ENCODE data around the gene ZNF281.

The ZNF281 gene, protein sequence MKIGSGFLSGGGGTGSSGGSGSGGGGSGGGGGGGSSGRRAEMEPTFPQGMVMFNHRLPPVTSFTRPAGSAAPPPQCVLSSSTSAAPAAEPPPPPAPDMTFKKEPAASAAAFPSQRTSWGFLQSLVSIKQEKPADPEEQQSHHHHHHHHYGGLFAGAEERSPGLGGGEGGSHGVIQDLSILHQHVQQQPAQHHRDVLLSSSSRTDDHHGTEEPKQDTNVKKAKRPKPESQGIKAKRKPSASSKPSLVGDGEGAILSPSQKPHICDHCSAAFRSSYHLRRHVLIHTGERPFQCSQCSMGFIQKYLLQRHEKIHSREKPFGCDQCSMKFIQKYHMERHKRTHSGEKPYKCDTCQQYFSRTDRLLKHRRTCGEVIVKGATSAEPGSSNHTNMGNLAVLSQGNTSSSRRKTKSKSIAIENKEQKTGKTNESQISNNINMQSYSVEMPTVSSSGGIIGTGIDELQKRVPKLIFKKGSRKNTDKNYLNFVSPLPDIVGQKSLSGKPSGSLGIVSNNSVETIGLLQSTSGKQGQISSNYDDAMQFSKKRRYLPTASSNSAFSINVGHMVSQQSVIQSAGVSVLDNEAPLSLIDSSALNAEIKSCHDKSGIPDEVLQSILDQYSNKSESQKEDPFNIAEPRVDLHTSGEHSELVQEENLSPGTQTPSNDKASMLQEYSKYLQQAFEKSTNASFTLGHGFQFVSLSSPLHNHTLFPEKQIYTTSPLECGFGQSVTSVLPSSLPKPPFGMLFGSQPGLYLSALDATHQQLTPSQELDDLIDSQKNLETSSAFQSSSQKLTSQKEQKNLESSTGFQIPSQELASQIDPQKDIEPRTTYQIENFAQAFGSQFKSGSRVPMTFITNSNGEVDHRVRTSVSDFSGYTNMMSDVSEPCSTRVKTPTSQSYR

GRCh38 chr1:200409761-200410565 is at the start of gene ZNF281:
TSS of gene ZNF281 (minus strand) at chr1:200410036. CDS start at chr1:200409705, 331 bp downstream.
- FAIRE-seq, result no peak

DNA sequence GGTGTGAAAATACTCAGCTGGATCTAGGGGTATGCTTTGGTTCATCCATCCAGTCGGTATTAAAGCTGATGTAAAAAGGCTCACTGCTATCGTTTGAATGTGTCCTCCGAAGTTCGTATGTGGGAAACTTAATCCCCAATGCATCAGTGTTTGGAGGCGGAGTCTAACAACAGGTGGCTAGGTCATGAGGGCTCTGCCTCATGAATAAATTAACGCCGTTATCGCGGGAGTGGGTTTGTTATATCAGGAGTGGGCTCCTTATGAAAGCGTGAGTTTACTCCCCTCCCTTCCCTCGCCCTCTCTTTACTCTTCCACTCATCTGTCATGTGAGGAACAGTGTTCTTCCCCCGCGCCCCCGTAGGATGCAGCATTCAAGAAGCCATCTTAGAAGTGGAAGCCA is 48.9 kb upstream of the ZNF281 start:
- no peak for FAIRE-seq

DNA sequence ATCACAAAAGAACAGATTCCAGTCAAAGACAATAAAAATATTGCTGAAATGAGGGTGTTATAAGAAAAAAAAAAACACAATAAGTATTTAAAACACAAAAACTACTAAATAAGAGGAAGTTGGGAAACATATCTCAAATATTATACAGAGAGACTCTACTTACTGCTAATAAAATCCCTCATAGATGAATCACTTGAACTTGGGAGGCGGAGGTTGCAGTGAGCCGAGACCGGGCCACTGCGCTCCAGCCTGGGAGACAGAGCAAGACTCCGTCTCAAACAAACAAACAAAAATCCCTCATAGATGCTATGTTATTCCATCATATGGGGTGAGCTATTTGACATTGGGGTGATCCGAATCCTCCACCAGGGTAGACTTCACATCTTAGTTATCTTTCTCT is 48.0 kb upstream of the ZNF281 start:
- FAIRE-seq, result no peak

GRCh38 chr1:200454425-200454824 is 44.6 kb upstream of the ZNF281 start:
- no peak for FAIRE-seq

- no peak for FAIRE-seq
Measured at GRCh38 chr1:200453553-200453905, 43.7 kb upstream of the ZNF281 start.

DNA sequence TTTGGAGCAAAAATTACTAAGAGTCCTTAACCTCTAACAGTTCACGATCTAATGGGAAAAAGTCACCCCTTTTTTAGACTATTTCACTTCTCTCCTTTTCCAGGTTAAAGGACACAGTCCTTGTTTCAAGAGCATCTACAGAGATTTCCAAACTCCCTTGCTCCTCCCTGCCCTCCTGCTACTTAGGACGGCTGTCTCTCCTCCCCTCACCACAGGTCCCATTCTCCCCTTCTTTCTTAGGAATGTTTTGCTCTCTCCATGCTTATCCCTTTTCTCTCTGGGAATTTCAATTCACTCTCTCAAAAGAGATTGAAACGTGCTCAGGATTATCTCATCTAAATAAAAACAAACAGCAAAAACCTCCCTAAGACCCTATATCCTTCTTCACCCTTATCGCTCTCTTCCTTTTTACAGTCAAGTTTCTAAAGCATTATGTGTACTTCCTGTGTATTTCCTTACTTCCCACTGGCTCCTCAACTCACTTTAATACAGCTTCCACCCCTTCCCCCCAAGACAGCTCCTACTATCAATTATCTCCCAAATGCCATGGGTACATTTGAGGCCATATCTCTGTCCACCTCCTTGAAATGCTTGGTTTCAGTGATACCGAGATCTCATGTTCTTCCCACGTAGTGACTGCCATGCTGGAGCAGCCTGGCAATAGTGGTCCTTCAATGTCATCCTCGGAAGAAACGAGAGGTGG is 43.2 kb upstream of the ZNF281 start:
- no peak for FAIRE-seq

- FAIRE-seq, result no peak
Measured at GRCh38 chr1:200448034-200448762, 38.4 kb upstream of the ZNF281 start.

GRCh38 chr1:200445213-200445612 is 35.4 kb upstream of the ZNF281 start:
- FAIRE-seq, result no peak

DNA sequence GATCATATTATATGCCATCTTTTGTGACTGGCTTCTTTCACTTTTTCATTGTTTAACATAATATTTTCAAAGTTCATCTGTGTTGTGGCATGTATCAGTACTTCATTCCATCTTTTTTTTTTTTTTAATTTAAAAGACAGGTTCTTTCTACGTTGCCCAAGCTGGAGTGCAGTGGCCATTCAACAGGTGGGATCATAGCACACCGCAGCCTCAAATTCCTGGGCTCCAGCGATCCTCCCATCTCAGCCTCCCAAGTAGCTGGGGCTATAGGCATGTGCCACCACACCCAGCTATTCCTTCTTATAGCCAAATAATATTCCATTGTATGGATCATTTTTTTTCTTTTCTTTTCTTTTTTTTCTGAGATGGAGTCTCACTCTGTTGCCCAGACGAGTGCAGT is 34.6 kb upstream of the ZNF281 start:
- FAIRE-seq, result no peak

GRCh38 chr1:200443860-200444259 is 34.0 kb upstream of the ZNF281 start:
- no peak for FAIRE-seq

- FAIRE-seq, result no peak
Measured at GRCh38 chr1:200442537-200443156, 32.8 kb upstream of the ZNF281 start.

DNA sequence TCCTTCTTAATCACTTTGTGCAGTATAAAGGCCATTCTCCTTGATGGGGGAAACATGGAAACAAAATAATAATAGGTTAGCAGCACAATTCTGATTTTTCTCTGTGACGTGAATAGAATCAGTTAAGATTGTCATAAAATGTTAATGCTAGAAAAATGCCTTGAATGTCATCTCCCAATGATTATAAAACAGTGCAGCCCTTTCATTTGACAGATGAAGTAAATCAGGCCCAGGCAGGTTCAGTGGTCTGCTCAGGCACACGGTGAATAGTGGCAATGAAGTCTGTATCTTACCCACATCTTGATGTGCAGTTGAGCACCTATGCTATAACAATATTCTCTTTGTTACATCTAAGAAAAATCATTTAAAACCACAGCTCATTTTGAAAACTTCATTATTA is 32.2 kb upstream of the ZNF281 start:
- FAIRE-seq, result no peak

- no peak for FAIRE-seq
Measured at GRCh38 chr1:200438911-200439310, 29.1 kb upstream of the ZNF281 start.

- FAIRE-seq, result peak; percentile 65
Measured at GRCh38 chr1:200438413-200438812, 28.6 kb upstream of the ZNF281 start.

DNA sequence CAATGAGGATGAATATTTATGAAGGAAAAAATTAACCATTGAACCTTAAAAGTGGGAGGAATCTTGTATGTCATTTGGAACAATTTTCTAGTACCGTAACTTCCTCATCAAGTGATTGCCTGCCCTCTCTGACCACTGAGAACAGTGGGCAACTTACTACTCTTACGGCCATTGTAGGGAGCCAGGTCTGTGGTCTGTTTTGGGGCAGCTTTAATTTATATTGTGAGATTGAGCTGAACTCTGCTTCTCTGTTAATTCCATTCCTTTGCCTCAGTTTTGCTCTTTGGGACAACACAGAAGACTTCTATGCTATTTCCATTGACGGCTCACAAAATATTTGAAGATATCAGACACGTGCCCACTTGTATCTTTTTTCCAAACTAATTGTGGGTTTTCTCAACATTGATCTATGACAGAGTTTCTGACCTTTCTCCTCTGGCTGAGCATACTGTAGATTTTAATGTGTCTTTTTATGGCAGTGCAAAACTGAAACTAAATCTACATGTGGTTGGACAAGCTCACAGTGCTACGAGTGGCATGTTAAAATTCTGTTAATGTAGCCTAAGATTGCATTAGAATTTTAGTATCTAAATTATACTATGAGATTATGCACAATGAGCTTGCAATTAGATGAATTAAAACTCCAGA is 27.8 kb upstream of the ZNF281 start:
- FAIRE-seq, result peak; percentile 81

DNA sequence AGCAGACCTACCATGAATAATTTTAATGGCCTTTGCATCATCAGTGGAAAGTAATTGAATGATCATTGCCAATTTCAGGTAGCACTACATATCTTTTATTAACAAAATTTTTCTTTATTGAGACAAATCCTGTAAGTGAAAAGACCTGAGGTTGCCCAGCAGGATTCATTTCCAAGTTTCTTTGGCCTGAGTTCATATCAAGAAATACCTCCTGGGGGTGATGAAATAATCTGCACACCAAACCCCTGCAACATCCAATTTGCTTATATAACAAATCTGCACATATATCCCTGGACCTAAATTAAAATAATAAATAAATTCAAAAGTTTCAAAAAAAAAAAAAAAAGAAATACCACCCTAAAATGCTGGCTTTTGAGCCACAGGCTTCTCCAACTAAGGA is 27.3 kb upstream of the ZNF281 start:
- no peak for FAIRE-seq

DNA sequence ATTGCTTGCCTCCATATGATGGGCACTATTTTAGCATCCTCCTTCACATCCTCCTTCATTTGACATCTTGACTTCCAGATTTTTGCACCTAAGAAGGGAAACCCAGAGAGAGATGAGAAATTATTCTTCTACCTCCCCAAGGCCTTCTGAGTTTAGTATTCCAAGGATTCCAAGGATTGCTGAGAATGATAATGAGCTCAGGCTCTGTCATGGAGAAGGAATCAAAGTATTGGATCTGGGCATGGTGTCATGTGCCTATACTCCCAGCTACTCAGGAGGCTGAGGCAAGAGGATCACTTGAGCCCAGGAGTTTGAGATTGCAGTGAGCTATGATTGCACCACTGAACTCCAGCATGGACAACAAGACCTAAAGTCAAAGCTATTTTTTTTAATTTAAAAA is 26.6 kb upstream of the ZNF281 start:
- FAIRE-seq, result no peak

DNA sequence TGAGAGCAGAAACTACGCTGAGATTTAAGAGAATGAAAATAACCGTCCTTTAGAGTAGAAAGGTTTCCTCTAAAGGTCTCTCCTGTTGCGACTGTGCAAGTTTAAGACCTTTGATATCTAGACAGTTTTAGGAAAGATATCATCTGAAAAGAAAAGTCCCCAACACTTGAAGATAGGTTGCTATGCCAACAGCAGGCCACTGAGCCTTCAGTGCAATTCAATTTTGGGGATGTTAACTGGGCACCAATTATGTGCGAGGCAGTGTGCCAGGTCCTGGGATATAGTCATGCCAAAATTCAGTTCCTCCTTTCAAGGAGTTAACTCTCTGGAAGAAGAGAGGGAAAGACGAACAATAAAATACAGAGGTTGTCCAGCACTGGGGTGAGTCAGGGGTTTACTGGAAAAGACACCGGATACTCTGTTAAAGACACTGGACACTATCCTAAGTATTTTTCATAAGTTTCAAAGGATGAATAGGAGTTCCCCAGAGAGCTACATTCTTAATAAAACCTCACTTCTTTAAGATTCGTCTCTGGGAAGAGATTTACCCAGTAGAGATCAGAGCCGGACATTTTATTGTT is 25.5 kb upstream of the ZNF281 start:
- FAIRE-seq, result no peak

DNA sequence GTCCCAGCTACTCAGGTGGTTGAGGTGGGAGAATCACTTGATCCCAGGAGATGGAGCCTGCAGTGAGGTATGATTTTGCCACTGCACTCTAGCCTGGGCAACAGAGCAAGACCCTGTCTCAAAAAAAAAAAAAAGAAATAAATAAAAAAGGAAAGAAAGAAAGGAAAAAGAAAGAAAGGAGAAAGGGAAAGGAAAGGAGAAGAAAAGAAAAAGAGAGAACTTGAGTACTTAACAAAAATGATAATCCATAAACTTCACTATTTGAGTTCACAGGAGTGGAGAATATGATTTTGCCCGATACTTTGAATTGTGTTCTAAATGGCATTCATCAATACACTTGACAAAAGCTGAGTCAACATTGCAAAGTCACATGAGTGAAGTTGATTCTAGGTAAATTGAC is 23.8 kb upstream of the ZNF281 start:
- FAIRE-seq, result no peak

DNA sequence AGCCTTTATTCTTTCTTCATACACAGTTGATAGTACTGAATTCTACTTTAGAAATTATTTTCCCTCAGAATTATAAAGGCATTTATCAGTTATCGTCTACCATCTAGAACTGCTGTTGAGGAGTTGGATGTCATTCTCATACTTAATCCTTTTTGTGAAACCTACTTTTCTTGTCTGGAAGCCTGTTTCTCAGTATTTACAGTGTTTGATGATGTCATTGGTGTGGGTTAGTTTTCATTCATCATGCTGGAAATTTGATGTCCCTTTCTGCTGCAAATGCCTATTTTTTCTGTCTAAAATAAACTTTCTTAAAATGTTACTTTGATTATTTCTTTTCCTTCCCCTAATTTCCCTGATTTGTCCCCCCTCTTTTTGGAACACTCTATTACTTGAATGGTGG is 22.8 kb upstream of the ZNF281 start:
- no peak for FAIRE-seq
